ENCODE data around the gene AP5S1. TPM values are rescaled to one million over a fixed set of nuclear protein-coding genes. Genes with fewer than 3 reads are reported as not detected.

Gene AP5S1
- total and polyA plus RNA-seq, 2 of the 13 experiments (the other 11 are each of a cell fraction or from before 2014, with no cell fraction given) = 7.9 to 23.2 TPM

- no peak for TF ChIP-seq ZHX2 (IDR thresholded peaks at IDR 0.05; ENCODE audit: low read depth)
- no peak for TF ChIP-seq ZHX2 (CRISPR knock-in tag; IDR thresholded peaks at IDR 0.05; ENCODE audit: borderline replicate concordance)
- no peak for TF ChIP-seq ZFP1 (CRISPR knock-in tag; IDR thresholded peaks at IDR 0.05)
- TF ChIP-seq REXO4 (CRISPR knock-in tag; IDR thresholded peaks at IDR 0.05; ENCODE audit: borderline replicate concordance) = no peak
- no peak for TF ChIP-seq ZFP90 (CRISPR knock-in tag; IDR thresholded peaks at IDR 0.05; ENCODE audit: borderline replicate concordance)
- TF ChIP-seq ZNF614 (CRISPR knock-in tag; IDR thresholded peaks at IDR 0.05; ENCODE audit: borderline replicate concordance) = no peak
- no peak for TF ChIP-seq ZC3H13 (CRISPR knock-in tag; IDR thresholded peaks at IDR 0.05)
- no peak for TF ChIP-seq STAT6 (CRISPR knock-in tag; IDR thresholded peaks at IDR 0.05; ENCODE audit: borderline replicate concordance)
- no peak for TF ChIP-seq MBD4 (IDR thresholded peaks at IDR 0.05; ENCODE audit: borderline replicate concordance, low read length)
- no peak for TF ChIP-seq ZFY (CRISPR knock-in tag; IDR thresholded peaks at IDR 0.05)
- TF ChIP-seq YY1 (IDR thresholded peaks at IDR 0.05; ENCODE audit: insufficient read depth, insufficient replicate concordance, low read depth, low read length) = no peak
- TF ChIP-seq NBN (conservative IDR thresholded peaks at IDR 0.05) = no peak
- TF ChIP-seq KAT2B (IDR thresholded peaks at IDR 0.05; ENCODE audit: borderline replicate concordance, low read depth, low read length) = no peak
- TF ChIP-seq GMEB1 (CRISPR knock-in tag; IDR thresholded peaks at IDR 0.05; ENCODE audit: borderline replicate concordance) = 0 out of 2 replicates have a peak, but pooled peaks have one; percentile 12
- no peak for TF ChIP-seq ZNF703 (CRISPR knock-in tag; IDR thresholded peaks at IDR 0.05; ENCODE audit: borderline replicate concordance)
- no peak for TF ChIP-seq RXRA (CRISPR knock-in tag; IDR thresholded peaks at IDR 0.05)
- no peak for TF ChIP-seq TOPORS (CRISPR knock-in tag; IDR thresholded peaks at IDR 0.05)
- TF ChIP-seq SMAD3 (CRISPR knock-in tag; IDR thresholded peaks at IDR 0.05) = no peak
- no peak; the same call in 1 of the 2 replicates for TF ChIP-seq ESRRA (CRISPR knock-in tag; IDR thresholded peaks at IDR 0.05; ENCODE audit: low read depth)
- TF ChIP-seq NFATC3 (CRISPR knock-in tag; IDR thresholded peaks at IDR 0.05) = 0 out of 2 replicates have a peak, but pooled peaks have one; percentile 35
- TF ChIP-seq ZNF75D (CRISPR knock-in tag; IDR thresholded peaks at IDR 0.05; ENCODE audit: borderline replicate concordance) = no peak; the same call in 1 of the 2 replicates
- TF ChIP-seq SMC3 (IDR thresholded peaks at IDR 0.05; ENCODE audit: low read length) = no peak
Measured at GRCh38 chr20:3847429-3847940, 27.1 kb downstream of the AP5S1 start (continued).

Data from HepG2 (cell line).